ENCODE data around the gene RPGR. TPM values are rescaled to one million over a fixed set of nuclear protein-coding genes. Genes with fewer than 3 reads are reported as not detected.

The RPGR gene
- total and polyA plus RNA-seq, 2 experiments from 2014 or later = 7.4 to 36.3 TPM

GRCh38 chrX:38271154-38271716 lies 56.1 kb downstream of the RPGR start:
- no peak for ATAC-seq
- H3K4me2 ChIP-seq = no peak overlapping the region
- no peaks in the 10 kb centered on the region for H3K79me2 ChIP-seq (replicated peaks; ENCODE audit: insufficient read depth)
- H3K4me3 ChIP-seq = no peak overlapping the region
- no peaks in the 10 kb centered on the region for H4K20me1 ChIP-seq (replicated peaks; ENCODE audit: insufficient read depth)
- no peaks in the 10 kb centered on the region for H3K27me3 Mint-ChIP-seq (ENCODE audit: insufficient read depth, low read depth, poor library complexity)
- H2AFZ ChIP-seq = no peak overlapping the region
- H3K36me3 ChIP-seq (ENCODE audit: insufficient read depth) = no peaks in the 10 kb centered on the region
- no peak overlapping the region for H3K27ac ChIP-seq (ENCODE audit: low read depth)
- TF ChIP-seq ETS1 (IDR thresholded peaks at IDR 0.05) (no peak), JUNB (IDR thresholded peaks at IDR 0.05; ENCODE audit: unreplicated experiment) (no peak), ZNF114 (CRISPR knock-in tag; IDR thresholded peaks at IDR 0.05) (no peak), POLR2AphosphoS5 (IDR thresholded peaks at IDR 0.05; ENCODE audit: low read depth) (no peak), STAT1 (IDR thresholded peaks at IDR 0.05; ENCODE audit: unreplicated experiment) (no peak), NANOG (IDR thresholded peaks at IDR 0.05; ENCODE audit: borderline replicate concordance) (no peak), EZH2phosphoT487 (IDR thresholded peaks at IDR 0.05; ENCODE audit: unreplicated experiment) (no peak), REST (IDR thresholded peaks at IDR 0.05; ENCODE audit: unreplicated experiment) (no peak)
- no peak overlapping the region for H3K4me3 Mint-ChIP-seq
- no peaks in the 10 kb centered on the region; the same call in 2 of the 3 replicates for H3K4me1 Mint-ChIP-seq
- no peaks in the 10 kb centered on the region for H3F3A ChIP-seq (replicated peaks; ENCODE audit: low read depth)
- H3K9me2 ChIP-seq (ENCODE audit: insufficient read depth) = no peaks in the 10 kb centered on the region
- peaks cover 3% of the 10 kb centered on the region; the same call in 1 of the 3 replicates for H3K36me3 Mint-ChIP-seq (ENCODE audit: low read depth)
- H3K4me1 ChIP-seq (ENCODE audit: insufficient read depth) = no peaks in the 10 kb centered on the region
- H3K27me3 ChIP-seq (ENCODE audit: insufficient read depth) = no peaks in the 10 kb centered on the region
- H3K27ac Mint-ChIP-seq = no peak overlapping the region
- DNase-seq (ENCODE audit: low spot score) = no peak
- H3K9me3 Mint-ChIP-seq = no peaks in the 10 kb centered on the region; the same call in 2 of the 3 replicates

- H3K4me1 Mint-ChIP-seq = no peaks in the 10 kb centered on the region
- Histone ChIP-seq H3K27ac (ENCODE audit: low read depth) (no peak overlapping the region), H3K4me1 (ENCODE audit: insufficient read depth) (no peaks in the 10 kb centered on the region), H3K4me3 (no peak overlapping the region), H3F3A (replicated peaks; ENCODE audit: low read depth) (no peaks in the 10 kb centered on the region), H3K27me3 (ENCODE audit: insufficient read depth) (no peaks in the 10 kb centered on the region), H3K79me2 (replicated peaks; ENCODE audit: insufficient read depth) (no peaks in the 10 kb centered on the region), H3K9me2 (ENCODE audit: insufficient read depth) (no peaks in the 10 kb centered on the region), H2AFZ (no peak overlapping the region), H3K4me2 (no peak overlapping the region), H3K36me3 (ENCODE audit: insufficient read depth) (no peaks in the 10 kb centered on the region), H4K20me1 (replicated peaks; ENCODE audit: insufficient read depth) (no peaks in the 10 kb centered on the region)
- DNase-seq (ENCODE audit: low spot score) (no peak), ATAC-seq (no peak)
- no peak for TF ChIP-seq ZNF114 (CRISPR knock-in tag; IDR thresholded peaks at IDR 0.05)
- no peak for TF ChIP-seq STAT1 (IDR thresholded peaks at IDR 0.05; ENCODE audit: unreplicated experiment)
- TF ChIP-seq JUNB (IDR thresholded peaks at IDR 0.05; ENCODE audit: unreplicated experiment) = no peak
- TF ChIP-seq POLR2AphosphoS5 (IDR thresholded peaks at IDR 0.05; ENCODE audit: low read depth) = no peak
- no peak for TF ChIP-seq EZH2phosphoT487 (IDR thresholded peaks at IDR 0.05; ENCODE audit: unreplicated experiment)
- no peak for TF ChIP-seq REST (IDR thresholded peaks at IDR 0.05; ENCODE audit: unreplicated experiment)
- no peak for TF ChIP-seq ZNF331 (CRISPR knock-in tag; IDR thresholded peaks at IDR 0.05; ENCODE audit: low read depth)
- no peak for TF ChIP-seq NANOG (IDR thresholded peaks at IDR 0.05; ENCODE audit: borderline replicate concordance)
- no peak overlapping the region for H3K4me3 Mint-ChIP-seq
- peaks cover 3% of the 10 kb centered on the region; the same call in 1 of the 3 replicates for H3K36me3 Mint-ChIP-seq (ENCODE audit: low read depth)
- no peaks in the 10 kb centered on the region; the same call in 2 of the 3 replicates for H3K9me3 Mint-ChIP-seq
- H3K27ac Mint-ChIP-seq = no peak overlapping the region
- H3K27me3 Mint-ChIP-seq (ENCODE audit: insufficient read depth, low read depth, poor library complexity) = no peaks in the 10 kb centered on the region
Observed at GRCh38 chrX:38268011-38268410, 59.3 kb downstream of the RPGR start.
